ENCODE data around the gene RCOR1. TPM values are rescaled to one million over a fixed set of nuclear protein-coding genes. Genes with fewer than 3 reads are reported as not detected.

RCOR1 gene
- total RNA-seq, 4 donors from 2014 or later, result 15.7 to 31.0 (median 25.8) TPM

GRCh38 chr14:102746634-102747438 is 154.4 kb downstream of the RCOR1 start:
- Histone ChIP-seq H3K4me3 (no peak overlapping the region), H3K9me3 (peaks cover 5 to 14% of the 10 kb centered on the region in 2 donors), H3K36me3 (no peaks in the 10 kb centered on the region), H3K27me3 (no peaks in the 10 kb centered on the region), H3K4me1 (no peaks in the 10 kb centered on the region), H3K27ac (no peak overlapping the region)
- in situ Hi-C loops (cut with MboI; ENCODE audit: low pct_ligation_motif_present in 1 of 4, low pct_unique_long_range_greater_than_20kb in 1 of 4, low sequenced_read_pairs in 3 of 4), result no loop called here
- DNase-seq, result no peak
- WGBS, 2 donors (ENCODE audit: low coverage in 1 of 2), result 92% methylated on average over 22 of the region's 28 CpGs; no CpG with 5 or more reads in 1 of the 2 donors
- intact Hi-C loops (cut with DNase I; ENCODE audit: low total_unique reads), result no loop called here
- TF ChIP-seq CTCF (IDR thresholded peaks at IDR 0.05) (no peak), POLR2AphosphoS5 (IDR thresholded peaks at IDR 0.05) (no peak), POLR2A (IDR thresholded peaks at IDR 0.05) (no peak), EP300 (IDR thresholded peaks at IDR 0.05; ENCODE audit: low read depth) (no peak)

GRCh38 chr14:102748806-102749205 is 156.4 kb downstream of the RCOR1 start:
- Histone ChIP-seq H3K4me3 (no peak overlapping the region), H3K36me3 (no peaks in the 10 kb centered on the region), H3K4me1 (no peaks in the 10 kb centered on the region), H3K27me3 (no peaks in the 10 kb centered on the region), H3K9me3 (no peaks in the 10 kb centered on the region), H3K27ac (no peak overlapping the region)
- in situ Hi-C loops (cut with MboI; ENCODE audit: low pct_ligation_motif_present in 1 of 4, low pct_unique_long_range_greater_than_20kb in 1 of 4, low sequenced_read_pairs in 3 of 4) (no loop called here), intact Hi-C loops (cut with DNase I; ENCODE audit: low total_unique reads) (no loop called here)
- DNase-seq, result no peak
- 94 to 100% methylated on average over 1 to 8 of the region's 8 CpGs for WGBS, 2 donors (ENCODE audit: low coverage in 1 of 2)
- TF ChIP-seq POLR2A (IDR thresholded peaks at IDR 0.05), result no peak
- no peak for TF ChIP-seq POLR2AphosphoS5 (IDR thresholded peaks at IDR 0.05)
- TF ChIP-seq CTCF (IDR thresholded peaks at IDR 0.05), result no peak
- TF ChIP-seq EP300 (IDR thresholded peaks at IDR 0.05; ENCODE audit: low read depth), result no peak

- no peak overlapping the region for H3K4me3 ChIP-seq
- 83 to 89% methylated on average over 1 to 33 of the region's 33 CpGs for WGBS, 2 donors (ENCODE audit: low coverage in 1 of 2)
These were observed 157.2 kb downstream of the RCOR1 start for GRCh38 chr14:102749393-102750305.

More at GRCh38 chr14:102749393-102750305, 157.2 kb downstream of the RCOR1 start:
- intact Hi-C loops (cut with DNase I; ENCODE audit: low total_unique reads), result no loop called here
- H3K27me3 ChIP-seq, result no peaks in the 10 kb centered on the region
- H3K9me3 ChIP-seq, result no peaks in the 10 kb centered on the region
- no peak for DNase-seq
- H3K36me3 ChIP-seq, result no peaks in the 10 kb centered on the region
- H3K4me1 ChIP-seq, result no peaks in the 10 kb centered on the region
- no peak for TF ChIP-seq CTCF (IDR thresholded peaks at IDR 0.05)
- no peak for TF ChIP-seq EP300 (IDR thresholded peaks at IDR 0.05; ENCODE audit: low read depth)
- no peak for TF ChIP-seq POLR2A (IDR thresholded peaks at IDR 0.05)
- TF ChIP-seq POLR2AphosphoS5 (IDR thresholded peaks at IDR 0.05), result no peak
- H3K27ac ChIP-seq, result no peak overlapping the region
- in situ Hi-C loops (cut with MboI; ENCODE audit: low pct_ligation_motif_present in 1 of 4, low pct_unique_long_range_greater_than_20kb in 1 of 4, low sequenced_read_pairs in 3 of 4), result loop anchor here in 2 of 4 donors (25.0 kb wide), 1 partner anchor 163 kb away; the partner anchor contains the start of gene AMN (in 2 of the 2)

All from transverse colon (tissue), 4 donors.